Bronchial smooth muscle cell (primary cell): ENCODE data around the gene MANEA. TPM values are rescaled to one million over a fixed set of nuclear protein-coding genes. Genes with fewer than 3 reads are reported as not detected.

Experiments
- total RNA-seq: library from RNA; depleted of rRNA; stranded (reverse); fragments of >200 nt; gene quantifications from 2 replicates; pipeline ENCODE4 v1.2.1, GENCODE V29; 2014

Gene MANEA
- 3.8 and 7.4 TPM in 2 replicates for total RNA-seq

GRCh38 chr6:95577304-95578105, at the start of gene MANEA:
Gene MANEA, plus strand, starts transcription at chr6:95577535. Its CDS starts 8,905 bp downstream, at chr6:95586440.

